LNCaP clone FGC (cell line): ENCODE results near the gene NATD1.
"Not testable (repeated sequence)": the region's sequence is repeated elsewhere in the genome, so short reads cannot be mapped to it uniquely, and the experiment has no call there.

ENCODE experiments used
- DNase-seq: peaks from one replicate; pipeline ENCODE4 v3.0.0-alpha.2; 2011; ENCODE audit warnings: low read depth
- H3K4me3 ChIP-seq: 2 replicates; pipeline ENCODE4 v1.5.1; 2011; ENCODE audit warnings: mild to moderate bottlenecking, low read depth, low read length, control low read depth
- TF ChIP-seq, protein P1 (sequence below): IDR thresholded peaks from 2 replicates; pipeline ENCODE4 v1.5.1; 2012; ENCODE audit warnings: mild to moderate bottlenecking; ENCODE audit not compliant: control insufficient read depth, insufficient read depth; ENCODE audit errors: extremely low read depth

The NATD1 gene

DNA sequence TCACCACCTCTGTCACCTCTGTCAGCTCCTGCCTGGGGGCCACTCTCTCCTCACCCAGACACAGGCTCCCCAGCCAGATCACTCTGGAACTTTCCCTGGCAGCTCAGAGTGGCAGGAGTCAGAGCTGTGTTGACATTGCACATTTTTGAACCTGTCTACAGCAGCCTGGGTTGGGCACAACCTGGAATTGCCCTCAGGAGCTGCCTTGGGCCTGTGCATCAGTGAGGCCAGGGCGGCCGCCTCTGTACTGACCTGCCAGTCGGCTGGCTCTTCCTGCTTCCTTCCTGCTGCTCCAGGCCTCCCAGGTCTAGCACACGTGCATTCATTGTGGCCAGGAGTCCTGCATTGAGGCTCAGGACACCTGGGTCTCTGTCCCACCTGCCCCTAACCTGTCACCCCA is 25.1 kb downstream of the NATD1 start:
- TF ChIP-seq, protein P1, sequence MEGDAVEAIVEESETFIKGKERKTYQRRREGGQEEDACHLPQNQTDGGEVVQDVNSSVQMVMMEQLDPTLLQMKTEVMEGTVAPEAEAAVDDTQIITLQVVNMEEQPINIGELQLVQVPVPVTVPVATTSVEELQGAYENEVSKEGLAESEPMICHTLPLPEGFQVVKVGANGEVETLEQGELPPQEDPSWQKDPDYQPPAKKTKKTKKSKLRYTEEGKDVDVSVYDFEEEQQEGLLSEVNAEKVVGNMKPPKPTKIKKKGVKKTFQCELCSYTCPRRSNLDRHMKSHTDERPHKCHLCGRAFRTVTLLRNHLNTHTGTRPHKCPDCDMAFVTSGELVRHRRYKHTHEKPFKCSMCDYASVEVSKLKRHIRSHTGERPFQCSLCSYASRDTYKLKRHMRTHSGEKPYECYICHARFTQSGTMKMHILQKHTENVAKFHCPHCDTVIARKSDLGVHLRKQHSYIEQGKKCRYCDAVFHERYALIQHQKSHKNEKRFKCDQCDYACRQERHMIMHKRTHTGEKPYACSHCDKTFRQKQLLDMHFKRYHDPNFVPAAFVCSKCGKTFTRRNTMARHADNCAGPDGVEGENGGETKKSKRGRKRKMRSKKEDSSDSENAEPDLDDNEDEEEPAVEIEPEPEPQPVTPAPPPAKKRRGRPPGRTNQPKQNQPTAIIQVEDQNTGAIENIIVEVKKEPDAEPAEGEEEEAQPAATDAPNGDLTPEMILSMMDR: no peak
- H3K4me3 ChIP-seq: no peak overlapping the region
- DNase-seq: no peak

GRCh38 chr17:21227277-21227676 is 25.9 kb downstream of the NATD1 start:
- not testable (repeated sequence) for DNase-seq, H3K4me3 ChIP-seq

DNA sequence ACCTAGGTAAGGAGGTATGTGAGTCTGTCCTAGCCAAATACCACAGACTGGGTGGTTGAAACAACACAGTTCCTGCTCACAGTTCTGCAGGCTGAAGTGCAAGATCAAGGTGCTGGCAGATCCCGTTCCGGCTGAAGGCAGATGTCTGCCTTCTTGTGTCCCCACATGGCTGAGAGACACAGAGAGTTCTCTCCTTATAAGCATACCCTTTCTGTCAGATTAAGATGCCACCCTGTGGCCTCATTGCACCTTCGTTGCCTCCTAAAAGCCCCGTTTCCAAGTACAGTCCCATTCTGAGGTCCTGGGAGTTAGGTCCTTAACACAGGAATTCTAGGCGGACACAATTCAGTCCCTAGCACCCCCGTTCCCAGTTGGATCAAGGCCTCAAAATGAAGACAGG is 30.1 kb downstream of the NATD1 start:
- H3K4me3 ChIP-seq: no peak overlapping the region
- TF ChIP-seq, protein P1: no peak
- DNase-seq: no peak

DNA sequence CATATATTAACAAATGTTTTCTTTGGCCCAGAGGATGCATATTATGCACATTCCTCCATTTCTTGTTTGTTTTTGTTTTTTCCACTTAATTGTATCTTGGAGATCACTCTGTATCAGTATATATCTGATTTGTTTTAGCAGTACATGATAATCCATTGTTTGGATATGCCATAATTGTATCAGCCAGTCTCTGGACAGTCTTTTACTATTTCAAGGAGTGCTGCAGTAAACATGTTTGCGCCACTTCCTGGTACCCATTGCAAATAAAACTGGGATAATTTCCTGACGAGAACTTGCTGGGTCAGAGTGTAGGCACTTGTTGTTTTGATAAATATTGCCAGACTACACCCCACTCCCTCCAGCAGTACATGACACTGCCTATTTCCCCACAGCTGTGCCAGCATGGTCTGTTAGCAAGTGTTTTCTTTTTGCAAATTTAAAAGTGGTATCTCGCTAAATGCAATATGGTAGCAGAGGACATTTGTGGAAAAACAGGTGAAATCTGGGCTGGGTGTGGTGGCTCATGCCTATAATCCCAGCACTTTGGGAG is 34.3 kb downstream of the NATD1 start:
- no peak overlapping the region for H3K4me3 ChIP-seq
- TF ChIP-seq, protein P1: no peak

GRCh38 chr17:21218101-21218500 is 35.1 kb downstream of the NATD1 start:
- H3K4me3 ChIP-seq: no peak overlapping the region
- no peak for DNase-seq
- TF ChIP-seq, protein P1: no peak

More for the DNA sequence above, 34.3 kb downstream of the NATD1 start:
- peak; percentile 98 for DNase-seq

DNA sequence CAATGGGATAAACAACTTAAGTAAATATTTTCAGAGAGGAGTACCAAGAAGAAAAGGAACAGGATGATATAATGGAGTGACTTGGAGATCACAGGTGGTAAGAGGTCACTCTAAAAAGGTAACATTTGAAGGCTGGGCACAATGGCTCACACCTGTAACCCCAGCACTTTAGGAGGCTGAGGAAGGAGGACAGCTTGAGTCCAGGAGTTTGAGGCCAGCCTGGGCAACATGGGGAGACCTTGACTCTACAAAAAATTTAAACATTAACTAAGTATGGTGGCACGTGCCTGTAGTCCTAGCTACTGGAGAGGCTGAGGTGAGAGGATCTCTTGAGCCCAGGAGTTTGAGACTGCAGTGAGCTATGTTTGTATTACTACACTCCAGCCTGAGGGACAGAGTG is 35.9 kb downstream of the NATD1 start:
- no peak overlapping the region for H3K4me3 ChIP-seq
- TF ChIP-seq, protein P1: no peak
- peak; percentile 69 for DNase-seq

- TF ChIP-seq, protein P1: no peak
- H3K4me3 ChIP-seq: no peak overlapping the region
These were observed 37.3 kb downstream of the NATD1 start for GRCh38 chr17:21215935-21216334.

More at GRCh38 chr17:21215935-21216334, 37.3 kb downstream of the NATD1 start:
- no peak for DNase-seq
